ENCODE data around the gene VAV3.
A peak's percentile ranks its signal among the peaks of the same experiment; 100 is the strongest.
"Not testable (repeated sequence)": the region's sequence is repeated elsewhere in the genome, so short reads cannot be mapped to it uniquely, and the experiment has no call there.

VAV3 gene

GRCh38 chr1:107670397-107671040 is 294.5 kb downstream of the VAV3 start:
- no peak for DNase-seq

DNA sequence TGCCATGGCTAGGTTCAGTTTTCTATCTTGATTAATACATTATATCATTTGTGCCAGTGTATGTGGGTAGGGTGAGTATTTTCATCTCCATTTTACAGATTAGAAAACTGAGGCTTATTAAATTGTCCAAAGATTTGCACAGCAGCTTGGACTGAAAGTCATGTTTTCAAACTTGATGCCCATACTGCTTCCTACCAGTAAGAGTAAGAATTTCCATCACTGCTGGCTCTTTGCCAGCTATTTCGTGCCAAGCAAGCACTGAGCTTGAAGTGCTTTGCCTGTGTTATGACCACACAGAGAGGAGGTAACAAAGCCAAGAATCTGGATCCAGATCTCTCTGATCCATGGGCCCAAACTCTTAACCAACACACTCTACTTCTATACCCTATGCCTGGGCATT is 295.0 kb downstream of the VAV3 start:
- DNase-seq: no peak

DNA sequence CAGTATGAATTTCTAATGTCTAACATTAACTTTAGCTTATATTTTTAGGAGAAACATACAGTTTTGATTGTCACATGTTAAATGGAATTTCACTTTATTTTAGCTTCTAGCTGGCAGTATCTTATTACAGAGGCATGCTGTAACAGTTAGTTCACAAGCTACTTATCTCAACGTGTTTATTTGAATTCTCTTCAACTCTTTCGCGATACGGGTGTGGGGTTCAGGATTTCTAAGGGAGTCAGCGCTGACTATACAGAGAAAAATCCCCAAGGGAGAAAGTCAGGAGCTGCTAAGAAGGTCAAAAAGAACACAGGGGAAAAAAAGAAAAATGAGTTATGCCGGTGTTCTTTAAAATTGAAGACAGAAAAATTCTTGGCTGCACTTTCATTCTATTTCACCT is 296.2 kb downstream of the VAV3 start:
- no peak for DNase-seq

DNA sequence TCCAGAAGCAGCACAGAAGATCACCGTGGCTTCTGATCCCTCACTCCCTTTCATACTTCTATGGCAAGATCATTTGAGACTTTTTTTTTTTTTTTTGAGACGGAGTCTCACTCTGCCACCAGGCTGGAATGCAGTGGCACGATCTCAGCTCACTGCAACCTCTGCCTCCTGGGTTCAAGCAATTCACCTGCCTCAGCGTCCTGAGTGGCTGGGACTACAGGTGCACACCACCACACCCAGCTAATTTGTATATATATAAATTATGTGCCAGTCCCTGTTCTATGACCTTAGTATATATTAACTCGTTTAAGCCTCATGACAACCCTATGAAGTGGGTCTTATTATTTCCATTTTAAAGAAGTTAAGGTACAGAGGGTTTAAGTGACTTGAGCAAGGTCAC is 298.5 kb downstream of the VAV3 start:
- no peak for DNase-seq

- no peak for DNase-seq
Measured at GRCh38 chr1:107664982-107665925, 299.7 kb downstream of the VAV3 start.

GRCh38 chr1:107662971-107663370 is 302.0 kb downstream of the VAV3 start:
- DNase-seq: no peak

- no peak for DNase-seq
Measured at GRCh38 chr1:107661158-107661557, 303.8 kb downstream of the VAV3 start.

- no peak for DNase-seq
Measured at GRCh38 chr1:107659961-107660360, 305.0 kb downstream of the VAV3 start.

DNA sequence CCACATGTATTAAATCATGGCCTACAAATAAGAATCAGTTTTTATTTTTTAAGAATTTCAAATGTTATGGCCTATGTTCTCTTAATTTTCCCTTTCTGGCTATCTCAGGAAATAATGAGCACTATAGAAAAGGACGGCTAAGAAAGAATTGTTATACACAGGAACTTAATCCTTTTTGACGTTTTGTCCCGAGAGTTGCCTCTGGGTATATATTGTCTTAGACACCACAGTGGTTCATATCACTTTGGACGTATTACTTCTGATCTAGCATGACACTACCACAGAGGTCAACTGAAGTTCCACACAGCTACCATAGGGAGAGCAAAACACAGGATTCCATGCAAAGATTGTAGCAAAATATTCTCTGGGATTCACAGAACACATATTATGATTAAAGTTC is 307.6 kb downstream of the VAV3 start:
- no peak for DNase-seq

DNA sequence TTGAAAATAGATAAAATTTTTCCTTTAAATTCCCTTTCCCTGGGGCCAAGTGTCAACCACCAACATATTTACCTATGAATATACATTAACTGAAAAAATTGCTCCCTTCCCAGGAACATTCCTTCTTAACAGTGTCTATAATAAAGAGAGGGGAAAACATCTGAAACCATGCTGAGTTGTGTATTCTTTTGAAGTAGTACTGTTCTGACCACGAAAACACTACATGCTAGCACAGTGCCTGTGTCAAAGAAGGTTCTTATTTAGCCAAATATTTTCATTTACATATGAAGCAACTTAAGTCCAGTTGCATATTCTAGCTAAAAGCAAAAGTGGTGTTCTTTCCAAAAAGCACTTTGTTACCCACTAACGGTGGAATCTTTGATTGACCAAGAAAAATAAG is 311.2 kb downstream of the VAV3 start:
- no peak for DNase-seq

DNA sequence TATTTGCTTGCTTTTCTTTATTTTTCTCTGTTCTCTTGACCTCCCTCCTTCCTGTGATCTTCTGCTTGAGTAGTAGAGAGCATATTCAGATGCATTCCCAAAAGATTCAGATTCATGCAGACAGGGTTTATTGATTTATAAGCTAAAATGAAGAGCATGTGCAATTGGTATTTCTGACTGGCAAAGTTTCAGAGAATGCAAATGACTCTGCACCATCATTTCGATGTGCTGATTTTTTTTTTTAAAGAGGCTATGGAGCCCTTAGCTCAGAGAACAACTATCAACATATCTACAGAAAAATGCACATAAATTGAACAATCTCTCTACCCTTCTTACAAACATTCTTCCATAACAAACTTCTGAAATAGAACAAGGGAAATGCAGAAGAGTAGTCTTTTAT is 312.0 kb downstream of the VAV3 start:
- no peak for DNase-seq

DNA sequence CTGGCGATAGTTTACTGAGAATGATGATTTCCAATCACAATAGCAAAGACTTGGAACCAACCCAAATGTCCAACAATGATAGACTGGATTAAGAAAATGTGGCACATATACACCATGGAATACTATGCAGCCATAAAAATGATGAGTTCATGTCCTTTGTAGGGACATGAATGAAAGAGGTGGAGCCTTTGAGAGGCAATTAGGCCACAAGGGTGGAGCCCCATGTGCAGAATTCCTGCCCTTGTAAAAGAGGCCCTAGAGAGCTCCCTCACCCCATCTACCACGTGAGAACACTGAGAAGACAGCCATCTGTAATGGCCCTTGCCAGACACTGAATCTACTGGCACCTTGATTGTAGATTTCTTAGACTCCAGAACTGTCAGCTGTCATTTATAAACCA is 314.2 kb downstream of the VAV3 start:
- not testable (repeated sequence) for DNase-seq

GRCh38 chr1:107649023-107649422 is 316.0 kb downstream of the VAV3 start:
- DNase-seq: peak; percentile 91

- no peak for DNase-seq
Measured at GRCh38 chr1:107648071-107648470, 316.9 kb downstream of the VAV3 start.

DNA sequence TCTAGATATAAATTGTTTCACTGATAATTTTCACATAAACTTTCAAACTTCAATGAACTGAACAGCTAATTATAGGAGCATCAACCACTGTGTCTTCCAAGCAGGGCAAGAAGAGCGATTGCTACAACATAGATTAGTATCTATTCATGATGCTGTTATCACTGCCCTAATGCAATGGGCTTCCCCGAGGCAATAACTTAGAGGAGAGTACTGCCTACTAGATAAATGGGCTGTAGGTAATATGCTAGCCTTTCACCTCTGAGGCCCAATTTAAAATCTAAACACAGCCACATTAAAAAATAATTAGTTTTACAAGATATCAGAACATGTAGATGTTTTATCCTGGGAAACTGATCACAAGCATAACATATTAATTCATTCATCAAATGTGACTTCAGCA is 318.0 kb downstream of the VAV3 start:
- no peak for DNase-seq

DNA sequence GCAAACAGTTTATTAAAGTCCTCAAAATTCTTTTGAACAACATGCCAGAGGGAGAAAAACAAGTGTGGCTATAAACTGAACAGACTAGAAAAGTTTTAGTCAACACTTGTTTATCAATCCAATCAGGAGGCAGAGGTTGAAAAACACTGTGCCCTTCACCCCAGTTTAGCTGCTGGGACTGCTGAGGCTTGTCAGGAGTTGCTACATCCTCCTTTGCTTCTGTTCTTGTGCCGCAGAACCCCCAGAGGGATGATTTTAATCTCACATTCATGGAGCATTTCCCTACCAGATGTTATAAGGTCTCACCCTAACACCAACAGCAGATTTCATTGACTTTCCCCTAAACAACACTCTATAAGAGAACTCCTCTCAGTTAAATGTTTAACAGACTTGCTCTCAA is 321.2 kb downstream of the VAV3 start:
- DNase-seq: no peak

DNA sequence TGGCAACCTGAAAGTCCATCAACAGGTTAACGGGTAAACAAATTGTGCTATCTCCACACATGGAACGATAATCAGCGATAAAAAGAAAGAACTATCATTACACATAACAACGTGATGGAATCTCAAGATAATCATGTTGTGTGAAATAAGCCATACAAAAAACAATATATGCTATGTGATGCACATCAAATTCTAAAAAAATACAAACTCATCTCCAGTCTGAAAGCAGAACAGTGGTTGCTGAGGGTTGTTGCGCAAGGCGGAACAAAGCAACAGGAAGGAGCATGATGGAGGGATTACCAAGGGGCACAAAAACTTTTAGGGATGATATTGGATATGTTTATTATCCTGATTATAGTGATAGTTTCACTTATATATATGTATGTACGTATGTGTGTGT is 324.8 kb downstream of the VAV3 start:
- no peak for DNase-seq

- DNase-seq: no peak
Measured at GRCh38 chr1:107637101-107637500, 327.9 kb downstream of the VAV3 start.

DNA sequence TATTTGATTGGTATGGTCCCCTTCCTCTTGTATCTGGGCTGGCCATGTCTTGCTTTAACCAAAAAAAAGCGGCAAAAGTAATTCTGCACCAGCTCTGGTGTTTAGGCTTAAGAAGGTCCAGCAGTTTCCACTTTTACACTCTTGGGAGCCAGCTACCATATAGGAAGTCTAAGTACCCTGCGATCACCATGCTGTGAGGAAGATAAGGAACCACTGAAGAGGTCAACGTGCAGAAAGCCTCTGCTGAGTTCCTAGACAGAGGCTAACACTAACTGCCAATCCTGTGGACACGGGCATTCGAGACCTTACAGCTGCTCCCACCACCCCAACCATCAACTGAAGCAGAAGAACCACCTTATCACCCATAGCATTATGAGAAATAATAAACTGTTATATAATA is 331.4 kb downstream of the VAV3 start:
- no peak for DNase-seq

- DNase-seq: no peak
Measured at GRCh38 chr1:107626073-107626796, 338.7 kb downstream of the VAV3 start.

DNA sequence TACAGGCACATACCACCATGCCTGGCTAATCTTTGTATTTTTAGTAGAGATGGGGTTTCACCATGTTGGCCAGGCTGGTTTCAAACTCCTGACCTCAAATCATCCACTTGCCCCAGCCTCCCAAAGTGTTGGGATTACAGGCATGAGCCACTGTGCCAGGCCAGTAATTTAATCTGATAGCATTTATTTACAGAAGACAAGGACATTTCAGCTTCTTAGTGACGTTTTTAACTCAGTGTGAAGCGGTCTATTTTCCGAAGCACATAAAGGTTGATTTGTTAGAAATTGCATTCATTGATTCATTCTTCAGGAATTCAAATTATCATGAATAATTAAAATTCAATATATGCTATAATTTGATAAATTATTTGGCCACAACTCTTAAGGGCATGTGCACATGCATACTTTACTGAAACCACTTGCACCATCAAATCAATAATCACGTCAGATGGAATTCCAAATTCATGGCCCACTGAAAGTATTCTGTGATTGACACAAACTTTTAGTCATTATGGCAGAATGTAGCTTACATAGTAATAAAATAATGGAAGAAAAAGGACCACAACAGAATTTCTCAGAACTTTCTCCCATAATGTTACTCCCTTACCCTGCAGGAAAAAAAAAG is 339.5 kb downstream of the VAV3 start:
- DNase-seq: no peak

- no peak for DNase-seq
Measured at GRCh38 chr1:107623431-107623830, 341.5 kb downstream of the VAV3 start.

- DNase-seq: no peak
Measured at GRCh38 chr1:107622966-107623365, 342.0 kb downstream of the VAV3 start.
